ENCODE results near the gene NT5DC4.

DNA sequence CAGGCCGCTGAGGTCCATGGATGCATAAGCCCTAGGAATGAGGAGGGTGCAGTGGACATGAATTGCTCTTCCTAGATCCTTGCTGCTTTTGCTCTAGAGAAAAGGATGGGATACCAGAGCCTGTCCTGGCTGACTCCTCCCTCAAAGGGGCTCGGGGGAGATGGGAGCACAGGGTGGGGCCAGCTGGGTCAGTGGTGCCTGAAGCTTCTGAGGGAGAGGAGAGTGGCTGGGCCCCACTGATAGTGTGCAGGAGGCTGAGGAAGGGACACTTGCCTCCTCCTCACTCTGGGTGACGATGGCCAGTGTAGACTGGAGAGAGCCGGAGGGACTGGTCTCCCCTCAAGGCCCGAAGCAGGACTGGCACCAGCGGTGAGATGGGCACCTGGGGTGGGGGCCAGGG, at the start of gene NT5DC4:
- TF ChIP-seq EZH2 (IDR thresholded peaks at IDR 0.05; ENCODE audit: insufficient read depth, low read length): no peak
- TF ChIP-seq, protein P1, sequence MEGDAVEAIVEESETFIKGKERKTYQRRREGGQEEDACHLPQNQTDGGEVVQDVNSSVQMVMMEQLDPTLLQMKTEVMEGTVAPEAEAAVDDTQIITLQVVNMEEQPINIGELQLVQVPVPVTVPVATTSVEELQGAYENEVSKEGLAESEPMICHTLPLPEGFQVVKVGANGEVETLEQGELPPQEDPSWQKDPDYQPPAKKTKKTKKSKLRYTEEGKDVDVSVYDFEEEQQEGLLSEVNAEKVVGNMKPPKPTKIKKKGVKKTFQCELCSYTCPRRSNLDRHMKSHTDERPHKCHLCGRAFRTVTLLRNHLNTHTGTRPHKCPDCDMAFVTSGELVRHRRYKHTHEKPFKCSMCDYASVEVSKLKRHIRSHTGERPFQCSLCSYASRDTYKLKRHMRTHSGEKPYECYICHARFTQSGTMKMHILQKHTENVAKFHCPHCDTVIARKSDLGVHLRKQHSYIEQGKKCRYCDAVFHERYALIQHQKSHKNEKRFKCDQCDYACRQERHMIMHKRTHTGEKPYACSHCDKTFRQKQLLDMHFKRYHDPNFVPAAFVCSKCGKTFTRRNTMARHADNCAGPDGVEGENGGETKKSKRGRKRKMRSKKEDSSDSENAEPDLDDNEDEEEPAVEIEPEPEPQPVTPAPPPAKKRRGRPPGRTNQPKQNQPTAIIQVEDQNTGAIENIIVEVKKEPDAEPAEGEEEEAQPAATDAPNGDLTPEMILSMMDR (IDR thresholded peaks at IDR 0.05; ENCODE audit: insufficient read depth, low read depth, low read length): no peak

Measured in astrocyte (in vitro differentiated cells and primary cell).